Measurements from ENCODE around the gene SEPTIN1. TPM values are rescaled to one million over a fixed set of nuclear protein-coding genes. Genes with fewer than 3 reads are reported as not detected.

Gene SEPTIN1
- total and polyA plus RNA-seq, 2 of the 13 experiments (the other 11 are each of a cell fraction or from before 2014, with no cell fraction given), result 0.18 to 0.67 TPM

DNA sequence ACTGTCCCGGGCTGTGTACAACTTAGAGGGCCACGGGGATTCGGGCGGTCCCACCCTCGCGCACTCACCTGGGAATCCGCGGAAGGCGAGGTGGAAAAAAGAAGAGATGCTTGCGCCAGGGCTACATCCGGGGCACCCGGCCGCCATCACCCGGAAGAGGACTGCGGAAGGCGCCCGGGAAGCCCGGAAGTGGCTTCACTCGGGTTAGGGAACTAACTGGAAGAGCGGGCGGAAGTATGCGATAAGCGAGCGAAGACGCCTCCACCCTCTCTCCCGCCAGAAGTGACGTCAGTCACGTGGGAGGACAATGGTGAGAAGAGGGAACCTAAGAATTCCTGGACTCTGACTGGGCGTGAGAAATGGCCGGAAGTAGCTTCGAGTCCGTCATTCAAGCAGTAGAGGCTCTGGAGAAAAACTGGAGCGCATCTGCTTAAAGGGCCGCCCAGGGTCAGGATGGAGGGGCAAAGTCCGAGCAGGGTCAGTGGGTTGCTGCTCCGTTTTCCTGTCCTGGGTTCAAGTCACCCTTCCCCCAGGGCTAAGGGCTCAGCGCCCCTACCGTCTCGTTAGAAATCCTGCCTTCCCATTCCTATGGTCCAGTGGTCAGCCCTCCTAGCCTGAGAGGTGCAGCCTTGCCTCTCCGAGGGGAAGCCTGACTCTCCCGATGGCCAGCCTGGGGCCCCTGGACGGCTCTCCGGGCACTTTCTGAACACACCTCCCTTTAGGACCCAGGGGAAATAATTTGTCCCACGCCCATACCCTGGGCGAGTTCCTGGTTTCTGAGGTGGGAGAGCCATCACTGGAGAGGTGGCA, 27.0 kb downstream of the SEPTIN1 start, which contains the start of gene CD2BP2 (continued):
- TF ChIP-seq ZMYM3 (CRISPR knock-in tag; IDR thresholded peaks at IDR 0.05), result peak; percentile 98
- TF ChIP-seq ZNF34 (CRISPR knock-in tag; IDR thresholded peaks at IDR 0.05; ENCODE audit: borderline replicate concordance), result peak; percentile 92
- 0 out of 2 replicates have a peak, but pooled peaks have one; percentile 10 for TF ChIP-seq MAZ (IDR thresholded peaks at IDR 0.05; ENCODE audit: borderline replicate concordance, low read depth, low read length)
- peak; percentile 69; the same call in 1 of the 2 replicates for TF ChIP-seq MAZ (CRISPR knock-in tag; IDR thresholded peaks at IDR 0.05; ENCODE audit: low read depth)
- TF ChIP-seq, protein P1, sequence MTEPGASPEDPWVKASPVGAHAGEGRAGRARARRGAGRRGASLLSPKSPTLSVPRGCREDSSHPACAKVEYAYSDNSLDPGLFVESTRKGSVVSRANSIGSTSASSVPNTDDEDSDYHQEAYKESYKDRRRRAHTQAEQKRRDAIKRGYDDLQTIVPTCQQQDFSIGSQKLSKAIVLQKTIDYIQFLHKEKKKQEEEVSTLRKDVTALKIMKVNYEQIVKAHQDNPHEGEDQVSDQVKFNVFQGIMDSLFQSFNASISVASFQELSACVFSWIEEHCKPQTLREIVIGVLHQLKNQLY (CRISPR knock-in tag; IDR thresholded peaks at IDR 0.05), result peak; percentile 61
- TF ChIP-seq ZEB1 (IDR thresholded peaks at IDR 0.05; ENCODE audit: insufficient replicate concordance, low read depth), result peak; percentile 42
- TF ChIP-seq ZNF503 (CRISPR knock-in tag; IDR thresholded peaks at IDR 0.05), result peak; percentile 71
- peak; percentile 96 for TF ChIP-seq HOXA3 (CRISPR knock-in tag; IDR thresholded peaks at IDR 0.05)
- TF ChIP-seq, protein P2, sequence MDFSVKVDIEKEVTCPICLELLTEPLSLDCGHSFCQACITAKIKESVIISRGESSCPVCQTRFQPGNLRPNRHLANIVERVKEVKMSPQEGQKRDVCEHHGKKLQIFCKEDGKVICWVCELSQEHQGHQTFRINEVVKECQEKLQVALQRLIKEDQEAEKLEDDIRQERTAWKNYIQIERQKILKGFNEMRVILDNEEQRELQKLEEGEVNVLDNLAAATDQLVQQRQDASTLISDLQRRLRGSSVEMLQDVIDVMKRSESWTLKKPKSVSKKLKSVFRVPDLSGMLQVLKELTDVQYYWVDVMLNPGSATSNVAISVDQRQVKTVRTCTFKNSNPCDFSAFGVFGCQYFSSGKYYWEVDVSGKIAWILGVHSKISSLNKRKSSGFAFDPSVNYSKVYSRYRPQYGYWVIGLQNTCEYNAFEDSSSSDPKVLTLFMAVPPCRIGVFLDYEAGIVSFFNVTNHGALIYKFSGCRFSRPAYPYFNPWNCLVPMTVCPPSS (IDR thresholded peaks at IDR 0.05), result no peak
- TF ChIP-seq MAX (IDR thresholded peaks at IDR 0.05), result peak; percentile 93
- TF ChIP-seq EP300 (IDR thresholded peaks at IDR 0.05; ENCODE audit: low read depth in 2 of 2, low read length in 2 of 2), result peak; percentile 14 to 37; a peak in 1 of 4 replicates
- peak; percentile 36 for TF ChIP-seq EP300 (CRISPR knock-in tag; IDR thresholded peaks at IDR 0.05; ENCODE audit: borderline replicate concordance)
- no peak for TF ChIP-seq ZNF841 (CRISPR knock-in tag; IDR thresholded peaks at IDR 0.05; ENCODE audit: borderline replicate concordance)
- TF ChIP-seq MEIS2 (CRISPR knock-in tag; IDR thresholded peaks at IDR 0.05), result 0 out of 2 replicates have a peak, but pooled peaks have one; percentile 80
- TF ChIP-seq STAG1 (CRISPR knock-in tag; IDR thresholded peaks at IDR 0.05), result no peak; the same call in none of the 2 replicates
- TF ChIP-seq ZNF282 (IDR thresholded peaks at IDR 0.05; ENCODE audit: partially characterized antibody), result no peak
- peak; percentile 18; the same call in 1 of the 2 replicates for TF ChIP-seq ZNF317 (CRISPR knock-in tag; IDR thresholded peaks at IDR 0.05)
- TF ChIP-seq ZNF558 (CRISPR knock-in tag; IDR thresholded peaks at IDR 0.05; ENCODE audit: borderline replicate concordance), result peak; percentile 35; the same call in 1 of the 2 replicates
- TF ChIP-seq SETDB1 (CRISPR knock-in tag; IDR thresholded peaks at IDR 0.05; ENCODE audit: borderline replicate concordance), result no peak
- TF ChIP-seq ZNF740 (CRISPR knock-in tag; IDR thresholded peaks at IDR 0.05), result peak; percentile 41; the same call in 1 of the 2 replicates
- peak; percentile 57; the same call in 1 of the 2 replicates for TF ChIP-seq SP2 (CRISPR knock-in tag; IDR thresholded peaks at IDR 0.05)
- peak; percentile 65 for TF ChIP-seq MED8 (CRISPR knock-in tag; IDR thresholded peaks at IDR 0.05; ENCODE audit: insufficient replicate concordance)
- TF ChIP-seq ZNF878 (CRISPR knock-in tag; IDR thresholded peaks at IDR 0.05), result no peak; the same call in none of the 2 replicates
- peak; percentile 97 for TF ChIP-seq ZNF605 (CRISPR knock-in tag; IDR thresholded peaks at IDR 0.05)
- TF ChIP-seq PLRG1 (conservative IDR thresholded peaks at IDR 0.05), result no peak
- TF ChIP-seq ZNF432 (CRISPR knock-in tag; IDR thresholded peaks at IDR 0.05; ENCODE audit: borderline replicate concordance), result no peak
- peak; percentile 53 for TF ChIP-seq ZNF747 (CRISPR knock-in tag; IDR thresholded peaks at IDR 0.05; ENCODE audit: borderline replicate concordance)
